GM10248 (cell line): ENCODE measurements around the gene KLHL29.

Source experiments
- CTCF ChIA-PET: fragments of 300-600 bp; sonication (Branson Sonifier 250); formaldehyde crosslinking; extraction: SDS; loops from one replicate; lab custom pipeline; 2021; ENCODE audit warnings: antibody characterized with exemption; lab: Yijun Ruan, JAX
- POLR2A ChIA-PET: fragments of 350-650 bp; sonication (Branson Sonifier 250); formaldehyde crosslinking; extraction: SDS; loops from one replicate; lab custom pipeline; 2020; ENCODE audit warnings: antibody characterized with exemption; lab: Yijun Ruan, JAX
- DNase-seq: peaks from one replicate; pipeline ENCODE4 v3.0.0; 2012; ENCODE audit errors: extremely low spot score
- CTCF ChIP-seq: IDR thresholded peaks from 2 replicates; pipeline ENCODE4 v1.5.1; 2012; ENCODE audit warnings: mild to moderate bottlenecking, low read depth; ENCODE audit errors: extremely low read depth, missing control alignments, control extremely low read depth

The KLHL29 gene

GRCh38 chr2:23633966-23634365 lies 249.0 kb downstream of the KLHL29 start:
- no peak for TF ChIP-seq CTCF
- POLR2A ChIA-PET: no interaction called here
- CTCF ChIA-PET: interaction anchor here (3.4 kb wide), 1 partner anchor 10 kb away, joined by 12 read pairs; no protein-coding TSS in a partner anchor
- DNase-seq: no peak

- DNase-seq: no peak
- ChIA-PET CTCF (interaction anchor here (1.0 to 3.4 kb wide), 4 partner anchors 9 to 13 kb away, joined by 3 to 12 read pairs (median 4); no protein-coding TSS in a partner anchor), POLR2A (no interaction called here)
- no peak for TF ChIP-seq CTCF
Measured at GRCh38 chr2:23635442-23636340, 250.7 kb downstream of the KLHL29 start.

- TF ChIP-seq CTCF: no peak
- ChIA-PET CTCF (interaction anchor here (3.4 kb wide), 1 partner anchor 12 kb away, joined by 12 read pairs; no protein-coding TSS in a partner anchor), POLR2A (no interaction called here)
- DNase-seq: no peak
Measured at GRCh38 chr2:23636426-23636825, 251.4 kb downstream of the KLHL29 start.

- ChIA-PET CTCF (interaction anchor here (3.4 kb wide), 1 partner anchor 13 kb away, joined by 12 read pairs; no protein-coding TSS in a partner anchor), POLR2A (no interaction called here)
- no peak for TF ChIP-seq CTCF
- no peak for DNase-seq
Measured at GRCh38 chr2:23637011-23637778, 252.2 kb downstream of the KLHL29 start.

GRCh38 chr2:23639406-23639982 lies 254.5 kb downstream of the KLHL29 start:
- no peak for DNase-seq
- ChIA-PET CTCF (interaction anchor here (1.3 to 1.8 kb wide), 4 partner anchors 15 to 48 kb away, joined by 3 to 6 read pairs (median 4); no protein-coding TSS in a partner anchor), POLR2A (no interaction called here)
- no peak for TF ChIP-seq CTCF

GRCh38 chr2:23640711-23641110 lies 255.7 kb downstream of the KLHL29 start:
- POLR2A ChIA-PET: no interaction called here
- CTCF ChIA-PET: interaction anchor here (1.7 to 1.8 kb wide), 2 partner anchors 14 to 17 kb away, joined by 4 to 6 read pairs; no protein-coding TSS in a partner anchor
- DNase-seq: no peak
- TF ChIP-seq CTCF: no peak
